Calu3 (cell line): ENCODE results near the gene PLEKHA8. TPM values are rescaled to one million over a fixed set of nuclear protein-coding genes. Genes with fewer than 3 reads are reported as not detected.

Experiments used
- BruUV-seq: library from RNA; stranded (reverse); fragments of 400-500 nt; replicated peaks from 2 replicates; lab custom pipeline; 2021; lab: Mats Ljungman, UMichigan
- CTCF ChIA-PET: fragments of 300-600 bp; sonication (Branson Sonifier 250); formaldehyde crosslinking; loops from one replicate; lab custom pipeline; 2022; ENCODE audit warnings: antibody characterized with exemption; lab: Charles Lee
- DNase-seq: peaks from one replicate; pipeline ENCODE4 v3.0.0; 2022
- H3K27ac Mint-ChIP-seq: one replicate; pipeline ENCODE4 v1.8.0; 2022; ENCODE audit warnings: mixed read lengths; ENCODE audit not compliant: unreplicated experiment
- H3K27me3 Mint-ChIP-seq: one replicate; pipeline ENCODE4 v1.8.0; 2022; ENCODE audit warnings: mixed read lengths; ENCODE audit not compliant: unreplicated experiment
- H3K36me3 Mint-ChIP-seq: one replicate; pipeline ENCODE4 v1.8.0; 2022; ENCODE audit warnings: mild to moderate bottlenecking, moderate library complexity, mixed read lengths; ENCODE audit not compliant: insufficient read depth, unreplicated experiment
- H3K4me1 Mint-ChIP-seq: one replicate; pipeline ENCODE4 v1.8.0; 2022; ENCODE audit warnings: mild to moderate bottlenecking, low read depth, mixed read lengths; ENCODE audit not compliant: unreplicated experiment
- H3K4me3 Mint-ChIP-seq: one replicate; pipeline ENCODE4 v1.8.0; 2022; ENCODE audit warnings: mild to moderate bottlenecking, low read depth, moderate library complexity, mixed read lengths; ENCODE audit not compliant: unreplicated experiment
- H3K9me3 Mint-ChIP-seq: one replicate; pipeline ENCODE4 v1.8.0; 2022; ENCODE audit warnings: low read depth, mixed read lengths; ENCODE audit not compliant: unreplicated experiment
- intact Hi-C: fragments of 100-400 bp; cut with micrococcal nuclease; formaldehyde crosslinking; loops from one replicate; pipeline ENCODE4 v1.10.0; 2022; ENCODE audit not compliant: unreplicated experiment
- total RNA-seq: library from RNA; stranded (reverse); gene quantifications from 2 replicates; pipeline ENCODE4 v1.2.3, GENCODE V29; 2022
- TF ChIP-seq, protein P1 (sequence below): fragments of 200-600 bp; IDR thresholded peaks from one replicate; pipeline ENCODE4 v1.8.0; 2022; ENCODE audit warnings: antibody characterized with exemption; ENCODE audit not compliant: unreplicated experiment

PLEKHA8 gene
- total RNA-seq, 1 experiment from 2014 or later: 27.6 TPM

DNA sequence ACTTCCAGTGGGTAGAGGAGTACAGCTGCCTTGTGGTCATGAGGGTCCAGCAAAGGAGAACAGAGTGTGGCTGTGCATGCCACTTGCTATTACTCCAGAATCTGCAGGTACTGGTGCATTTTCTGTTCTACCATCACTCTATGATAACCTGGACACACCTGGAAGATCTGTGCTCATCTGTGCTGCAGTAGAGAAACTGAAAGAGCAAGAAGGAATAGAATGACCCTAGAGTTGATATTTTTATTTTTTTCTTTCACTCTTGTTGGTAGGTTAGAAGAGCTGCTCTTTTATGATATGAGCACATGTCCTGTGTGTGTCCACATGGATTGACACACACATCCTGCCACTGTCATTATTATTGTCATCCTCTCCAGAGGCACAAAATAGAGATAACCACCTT lies 58.3 kb downstream of the PLEKHA8 start:
- no peaks in the 10 kb centered on the region for H3K36me3 Mint-ChIP-seq
- H3K4me1 Mint-ChIP-seq: no peaks in the 10 kb centered on the region
- no TSS peak for BruUV-seq
- H3K27me3 Mint-ChIP-seq: no peaks in the 10 kb centered on the region
- intact Hi-C loops: loop anchor here (10.0 kb wide), 1 partner anchor 318 kb away; no protein-coding TSS in a partner anchor
- no peak overlapping the region for H3K27ac Mint-ChIP-seq
- no peak for DNase-seq
- CTCF ChIA-PET: no interaction called here
- TF ChIP-seq, protein P1, sequence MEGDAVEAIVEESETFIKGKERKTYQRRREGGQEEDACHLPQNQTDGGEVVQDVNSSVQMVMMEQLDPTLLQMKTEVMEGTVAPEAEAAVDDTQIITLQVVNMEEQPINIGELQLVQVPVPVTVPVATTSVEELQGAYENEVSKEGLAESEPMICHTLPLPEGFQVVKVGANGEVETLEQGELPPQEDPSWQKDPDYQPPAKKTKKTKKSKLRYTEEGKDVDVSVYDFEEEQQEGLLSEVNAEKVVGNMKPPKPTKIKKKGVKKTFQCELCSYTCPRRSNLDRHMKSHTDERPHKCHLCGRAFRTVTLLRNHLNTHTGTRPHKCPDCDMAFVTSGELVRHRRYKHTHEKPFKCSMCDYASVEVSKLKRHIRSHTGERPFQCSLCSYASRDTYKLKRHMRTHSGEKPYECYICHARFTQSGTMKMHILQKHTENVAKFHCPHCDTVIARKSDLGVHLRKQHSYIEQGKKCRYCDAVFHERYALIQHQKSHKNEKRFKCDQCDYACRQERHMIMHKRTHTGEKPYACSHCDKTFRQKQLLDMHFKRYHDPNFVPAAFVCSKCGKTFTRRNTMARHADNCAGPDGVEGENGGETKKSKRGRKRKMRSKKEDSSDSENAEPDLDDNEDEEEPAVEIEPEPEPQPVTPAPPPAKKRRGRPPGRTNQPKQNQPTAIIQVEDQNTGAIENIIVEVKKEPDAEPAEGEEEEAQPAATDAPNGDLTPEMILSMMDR: no peak
- H3K9me3 Mint-ChIP-seq: no peaks in the 10 kb centered on the region
- no peak overlapping the region for H3K4me3 Mint-ChIP-seq

DNA sequence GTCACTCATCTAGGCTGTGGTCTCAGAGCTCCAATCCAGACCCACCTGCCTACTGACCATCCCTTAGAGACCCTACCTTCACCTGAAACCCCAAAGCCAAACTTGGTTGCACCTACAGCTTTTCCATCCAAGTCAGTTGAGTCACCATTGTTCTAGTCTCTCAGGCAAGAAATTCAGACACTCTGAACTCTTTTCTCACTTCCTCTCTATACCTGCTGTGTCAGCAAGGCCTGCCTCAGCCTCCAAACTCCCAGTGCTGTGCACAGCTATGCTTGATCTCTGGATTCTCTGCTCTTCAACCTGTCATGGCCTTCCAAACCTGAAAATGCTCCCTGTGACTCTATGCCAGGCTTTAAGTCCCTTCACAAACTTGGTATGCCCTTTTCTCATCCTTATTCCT lies 59.2 kb downstream of the PLEKHA8 start:
- CTCF ChIA-PET: no interaction called here
- intact Hi-C loops: loop anchor here (10.0 kb wide), 1 partner anchor 317 kb away; no protein-coding TSS in a partner anchor
- Mint-ChIP-seq H3K9me3 (no peaks in the 10 kb centered on the region), H3K27me3 (no peaks in the 10 kb centered on the region), H3K4me3 (no peak overlapping the region), H3K27ac (no peak overlapping the region), H3K36me3 (no peaks in the 10 kb centered on the region), H3K4me1 (no peaks in the 10 kb centered on the region)
- DNase-seq: no peak
- TF ChIP-seq, protein P1: no peak
- no TSS peak for BruUV-seq

DNA sequence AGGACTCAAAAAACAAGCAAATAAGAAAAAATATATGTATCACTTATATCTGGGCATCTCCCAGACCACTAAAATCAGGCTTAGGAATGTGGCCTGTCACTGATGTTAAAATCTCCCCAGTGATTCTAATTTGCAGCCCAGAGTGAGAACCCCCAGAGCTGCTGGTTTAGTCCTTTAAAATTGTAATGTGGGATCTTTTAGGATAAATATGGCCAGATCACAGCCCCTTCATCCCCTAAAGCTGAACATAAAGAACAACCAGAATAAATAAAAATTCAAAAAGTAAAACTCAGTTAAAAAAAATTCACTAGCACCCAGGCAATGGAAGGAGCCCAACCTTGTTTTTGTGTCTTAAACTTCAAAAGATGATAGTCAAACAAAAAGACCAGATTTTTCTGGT lies 60.1 kb downstream of the PLEKHA8 start:
- H3K9me3 Mint-ChIP-seq: no peaks in the 10 kb centered on the region
- no peak overlapping the region for H3K27ac Mint-ChIP-seq
- BruUV-seq: no TSS peak
- intact Hi-C loops: loop anchor here (10.0 kb wide), 1 partner anchor 316 kb away; no protein-coding TSS in a partner anchor
- CTCF ChIA-PET: interaction anchor here (0.6 to 1.0 kb wide), 2 partner anchors 26 to 260 kb away, joined by 3 to 5 read pairs; no protein-coding TSS in a partner anchor
- TF ChIP-seq, protein P1: no peak
- no peaks in the 10 kb centered on the region for H3K36me3 Mint-ChIP-seq
- no peaks in the 10 kb centered on the region for H3K27me3 Mint-ChIP-seq
- H3K4me1 Mint-ChIP-seq: no peaks in the 10 kb centered on the region
- no peak for DNase-seq
- H3K4me3 Mint-ChIP-seq: no peak overlapping the region

DNA sequence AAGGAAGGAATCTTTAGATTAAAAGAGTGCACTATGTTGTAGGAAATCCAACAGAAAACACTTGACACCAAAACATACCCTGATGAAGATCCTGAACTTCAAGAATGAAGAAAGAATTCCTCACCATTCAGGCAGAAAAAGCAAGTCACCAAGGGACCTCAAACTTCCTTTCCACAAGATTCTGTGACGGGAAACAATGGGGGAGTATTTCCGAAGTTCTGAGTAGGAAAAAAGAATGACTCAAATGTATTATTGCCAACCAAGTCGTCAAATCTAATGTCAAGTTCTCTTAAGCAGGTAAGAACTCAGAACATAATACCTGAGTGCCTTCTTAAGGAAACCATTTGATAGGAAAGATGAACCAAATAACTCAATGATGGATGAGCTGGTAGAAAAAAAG lies 61.9 kb downstream of the PLEKHA8 start:
- intact Hi-C loops: no loop called here
- no peak overlapping the region for H3K27ac Mint-ChIP-seq
- H3K4me3 Mint-ChIP-seq: no peak overlapping the region
- TF ChIP-seq, protein P1: no peak
- BruUV-seq: no TSS peak
- no peaks in the 10 kb centered on the region for H3K36me3 Mint-ChIP-seq
- no peak for DNase-seq
- no peaks in the 10 kb centered on the region for H3K27me3 Mint-ChIP-seq
- CTCF ChIA-PET: interaction anchor here (0.6 kb wide), 1 partner anchor 409 kb away, joined by 3 read pairs; no protein-coding TSS in a partner anchor
- no peaks in the 10 kb centered on the region for H3K9me3 Mint-ChIP-seq
- H3K4me1 Mint-ChIP-seq: no peaks in the 10 kb centered on the region
